SK-N-MC (cell line): ENCODE data around the gene FOXP1.

ENCODE experiments used
- EZH2 ChIP-seq: fragments of 200-600 bp; sonication (generic); IDR thresholded peaks from one replicate; pipeline ENCODE4 v1.6.1; 2017; ENCODE audit warnings: antibody characterized with exemption
- POLR2AphosphoS5 ChIP-seq: IDR thresholded peaks from 2 replicates; pipeline ENCODE4 v1.6.1; 2012; ENCODE audit warnings: mild to moderate bottlenecking, low read depth, low read length, borderline replicate concordance

- TF ChIP-seq EZH2 (no peak), POLR2AphosphoS5 (no peak)
These were observed 528.1 kb downstream of the FOXP1 start for GRCh38 chr3:71055257-71056001.
